22Rv1 (cell line): Measurements from ENCODE around the gene PKHD1.

Experiments used
- H3K27ac ChIP-seq: fragments of 450-650 bp; 2 replicates; pipeline ENCODE4 v1.5.1; 2017
- CTCF ChIP-seq: fragments of 450-650 bp; IDR thresholded peaks from 2 replicates; pipeline ENCODE4 v1.5.1; 2017; ENCODE audit warnings: mild to moderate bottlenecking
- ZFX ChIP-seq: fragments of 450-650 bp; IDR thresholded peaks from 2 replicates; pipeline ENCODE4 v1.6.1; 2017; ENCODE audit warnings: antibody characterized with exemption, borderline replicate concordance

Gene PKHD1

GRCh38 chr6:51616243-51616642 is 471.2 kb downstream of the PKHD1 start:
- no peak for TF ChIP-seq ZFX
- TF ChIP-seq CTCF, result no peak
- no peak overlapping the region for H3K27ac ChIP-seq

DNA sequence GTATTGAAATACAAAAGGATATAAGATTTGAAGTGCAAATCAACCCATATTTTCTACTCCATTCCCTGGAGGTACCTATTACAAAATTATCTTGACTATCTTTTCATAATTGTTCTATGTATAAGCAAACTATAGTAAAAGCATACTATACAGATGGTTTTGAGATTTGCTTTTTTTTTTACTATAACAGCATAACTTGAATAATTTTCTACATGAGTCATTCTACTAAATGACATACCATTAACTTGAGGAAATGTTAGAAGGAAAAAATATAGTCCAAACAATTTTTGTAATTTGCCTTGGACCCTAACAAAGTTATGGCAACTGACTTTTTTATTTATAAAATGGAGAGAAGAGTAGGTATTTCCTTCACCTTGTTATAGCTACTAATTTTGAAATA is 472.7 kb downstream of the PKHD1 start:
- H3K27ac ChIP-seq, result no peak overlapping the region
- TF ChIP-seq ZFX (no peak), CTCF (no peak)

DNA sequence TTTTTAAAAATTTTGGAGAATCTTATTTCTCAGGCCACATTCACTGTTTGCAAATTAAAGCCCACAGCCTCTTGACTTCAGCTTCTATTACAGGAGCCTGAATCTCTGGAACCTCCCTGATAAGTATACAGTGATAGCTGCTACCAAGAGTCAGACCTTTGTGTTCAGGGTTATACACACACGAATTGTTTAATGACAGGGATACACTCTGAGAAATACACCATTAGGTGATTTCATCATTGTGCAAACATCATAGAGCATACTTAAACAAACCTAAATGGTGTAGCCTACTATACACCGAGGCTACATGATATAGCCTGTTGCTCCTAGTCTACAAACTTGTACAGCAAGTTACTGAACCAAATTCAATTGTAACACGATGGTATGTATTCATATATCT is 473.9 kb downstream of the PKHD1 start:
- no peak for TF ChIP-seq CTCF
- no peak for TF ChIP-seq ZFX
- H3K27ac ChIP-seq, result peak overlapping the region; percentile 45

DNA sequence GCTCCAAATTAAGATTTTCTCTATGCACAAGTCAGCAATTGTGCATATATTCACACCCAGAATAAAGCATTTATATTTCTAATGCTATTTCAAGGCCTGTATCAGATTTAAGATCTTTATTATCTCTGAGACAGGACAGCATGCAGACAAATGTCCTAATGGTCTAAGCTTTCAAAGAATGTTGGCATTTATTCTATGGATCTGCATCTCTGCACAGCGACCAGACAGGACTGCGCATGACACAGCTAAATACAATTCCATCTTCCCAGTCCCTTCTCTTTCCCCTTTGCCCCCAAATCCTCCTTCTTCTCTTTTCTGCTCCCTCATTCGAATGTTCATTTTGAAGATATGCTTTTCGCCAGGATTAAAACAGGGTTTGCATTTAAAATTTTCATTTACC is 478.5 kb downstream of the PKHD1 start:
- H3K27ac ChIP-seq, result no peak overlapping the region
- TF ChIP-seq ZFX (no peak), CTCF (no peak)

GRCh38 chr6:51608383-51608782 is 479.0 kb downstream of the PKHD1 start:
- no peak overlapping the region for H3K27ac ChIP-seq
- TF ChIP-seq CTCF (no peak), ZFX (no peak)

GRCh38 chr6:51600514-51600913 is 486.9 kb downstream of the PKHD1 start:
- no peak overlapping the region for H3K27ac ChIP-seq
- TF ChIP-seq ZFX, result no peak
- no peak for TF ChIP-seq CTCF

DNA sequence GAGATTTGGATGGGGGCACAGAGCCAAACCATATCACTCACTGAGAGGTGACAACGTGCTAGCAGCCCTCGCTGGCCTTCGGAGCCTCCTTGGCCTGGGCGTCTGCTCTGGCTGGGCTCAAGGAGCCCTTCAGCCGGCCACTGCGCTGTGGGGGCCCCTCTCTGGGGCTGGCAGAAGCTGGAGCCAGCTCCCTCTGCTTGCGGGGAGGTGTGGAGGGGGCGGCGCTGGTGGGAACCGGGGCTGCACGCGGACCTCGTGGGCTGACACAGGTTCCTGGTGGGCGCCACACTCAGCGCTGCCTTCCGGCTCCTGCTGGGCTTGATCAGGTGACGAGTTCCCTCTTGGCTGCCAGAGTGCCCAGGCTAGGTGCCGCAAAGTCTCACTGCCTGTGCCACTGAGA is 489.2 kb downstream of the PKHD1 start:
- no peak overlapping the region for H3K27ac ChIP-seq
- no peak for TF ChIP-seq CTCF
- no peak for TF ChIP-seq ZFX
